Vagina (tissue), 2 donors: Measurements from ENCODE around the gene NTRK1.

Experiments
- POLR2A ChIP-seq, 2 donors: fragments of 450-650 bp; IDR thresholded peaks; one replicate each; pipeline ENCODE4 v1.6.1; 2017; ENCODE audit warnings: antibody characterized with exemption in 2 of 2, mild to moderate bottlenecking in 2 of 2, moderate library complexity in 2 of 2
- TF ChIP-seq, protein P1 (sequence below), 3 experiments: fragments of 450-650 bp in 2 of 3; fragments of 200-600 bp in 1 of 3; sonication (generic) in 1 of 3; IDR thresholded peaks; one replicate each; pipeline ENCODE4 v1.5.1; 2017 to 2019; ENCODE audit warnings: antibody characterized with exemption in 3 of 3, mild to moderate bottlenecking in 2 of 3, moderate library complexity in 2 of 3

DNA sequence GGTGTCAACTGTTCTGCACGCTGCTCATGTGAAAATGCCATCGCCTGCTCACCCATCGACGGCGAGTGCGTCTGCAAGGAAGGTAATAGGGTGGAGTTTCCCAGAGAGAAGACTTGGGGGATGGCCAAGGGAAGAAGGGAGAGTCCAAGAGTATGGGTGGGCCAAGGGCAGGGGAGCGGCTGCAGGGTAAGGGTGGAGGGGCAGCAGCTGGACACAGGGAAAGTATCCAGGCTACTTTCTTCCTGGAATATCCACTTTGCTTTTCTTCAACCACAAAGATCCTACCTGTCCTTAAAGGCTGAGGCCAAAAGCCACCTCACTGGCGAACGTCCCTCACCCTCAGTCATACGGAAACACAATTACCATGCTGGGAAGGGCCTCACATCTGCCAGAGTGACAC, 48.3 kb downstream of the NTRK1 start:
- TF ChIP-seq, protein P1, sequence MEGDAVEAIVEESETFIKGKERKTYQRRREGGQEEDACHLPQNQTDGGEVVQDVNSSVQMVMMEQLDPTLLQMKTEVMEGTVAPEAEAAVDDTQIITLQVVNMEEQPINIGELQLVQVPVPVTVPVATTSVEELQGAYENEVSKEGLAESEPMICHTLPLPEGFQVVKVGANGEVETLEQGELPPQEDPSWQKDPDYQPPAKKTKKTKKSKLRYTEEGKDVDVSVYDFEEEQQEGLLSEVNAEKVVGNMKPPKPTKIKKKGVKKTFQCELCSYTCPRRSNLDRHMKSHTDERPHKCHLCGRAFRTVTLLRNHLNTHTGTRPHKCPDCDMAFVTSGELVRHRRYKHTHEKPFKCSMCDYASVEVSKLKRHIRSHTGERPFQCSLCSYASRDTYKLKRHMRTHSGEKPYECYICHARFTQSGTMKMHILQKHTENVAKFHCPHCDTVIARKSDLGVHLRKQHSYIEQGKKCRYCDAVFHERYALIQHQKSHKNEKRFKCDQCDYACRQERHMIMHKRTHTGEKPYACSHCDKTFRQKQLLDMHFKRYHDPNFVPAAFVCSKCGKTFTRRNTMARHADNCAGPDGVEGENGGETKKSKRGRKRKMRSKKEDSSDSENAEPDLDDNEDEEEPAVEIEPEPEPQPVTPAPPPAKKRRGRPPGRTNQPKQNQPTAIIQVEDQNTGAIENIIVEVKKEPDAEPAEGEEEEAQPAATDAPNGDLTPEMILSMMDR (IDR thresholded peaks at IDR 0.05): no peak
- TF ChIP-seq POLR2A (IDR thresholded peaks at IDR 0.05): no peak
